ENCODE measurements around the gene RCSD1. TPM values are rescaled to one million over a fixed set of nuclear protein-coding genes. Genes with fewer than 3 reads are reported as not detected.

RCSD1 gene
- total RNA-seq, 1 experiment from 2014 or later, result 0.50 TPM

DNA sequence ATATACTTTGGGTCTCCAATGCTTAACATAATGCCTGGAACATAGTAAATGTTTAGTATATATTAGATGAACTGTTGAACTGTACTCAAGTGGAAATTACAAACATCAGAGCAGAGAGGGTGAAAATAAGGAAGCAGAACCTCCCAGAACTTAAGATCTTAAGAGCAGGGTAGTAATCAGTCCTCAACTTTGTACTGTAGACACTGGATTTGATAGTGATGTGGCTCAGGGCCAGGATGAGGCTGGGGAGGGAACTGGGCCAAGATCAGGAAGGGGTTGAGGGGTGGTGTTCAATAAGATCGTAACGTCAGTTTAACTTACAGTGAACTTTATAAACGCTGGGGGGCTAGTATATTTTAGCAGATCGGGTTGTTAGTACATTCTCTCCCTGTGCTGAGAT, 107.1 kb downstream of the RCSD1 start (continued):
- TF ChIP-seq, protein P1, sequence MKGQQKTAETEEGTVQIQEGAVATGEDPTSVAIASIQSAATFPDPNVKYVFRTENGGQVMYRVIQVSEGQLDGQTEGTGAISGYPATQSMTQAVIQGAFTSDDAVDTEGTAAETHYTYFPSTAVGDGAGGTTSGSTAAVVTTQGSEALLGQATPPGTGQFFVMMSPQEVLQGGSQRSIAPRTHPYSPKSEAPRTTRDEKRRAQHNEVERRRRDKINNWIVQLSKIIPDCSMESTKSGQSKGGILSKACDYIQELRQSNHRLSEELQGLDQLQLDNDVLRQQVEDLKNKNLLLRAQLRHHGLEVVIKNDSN (CRISPR knock-in tag; IDR thresholded peaks at IDR 0.05), result no peak
- TF ChIP-seq CBFB (CRISPR knock-in tag; IDR thresholded peaks at IDR 0.05; ENCODE audit: low read depth) (no peak), ZNF219 (CRISPR knock-in tag; IDR thresholded peaks at IDR 0.05; ENCODE audit: borderline replicate concordance) (no peak)

DNA sequence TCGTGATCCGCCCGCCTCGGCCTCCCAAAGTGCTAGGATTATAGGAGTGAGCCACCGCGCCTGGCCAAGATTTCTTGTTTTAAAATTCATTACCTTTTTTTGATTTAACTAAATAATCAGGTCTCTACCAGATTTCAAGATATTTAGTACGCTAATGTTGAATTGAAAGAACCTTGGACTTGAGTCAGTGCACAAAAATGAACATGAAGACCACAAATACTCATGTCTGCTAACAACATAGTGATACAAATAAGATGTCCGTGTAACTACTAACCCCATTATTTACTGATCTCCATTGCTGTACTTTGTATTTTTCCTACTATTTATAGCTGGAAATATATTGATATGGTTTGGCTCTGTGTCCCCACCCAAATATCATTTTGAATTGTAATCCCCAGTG, 108.1 kb downstream of the RCSD1 start:
- ATAC-seq, result no peak
- DNase-seq (ENCODE audit: low spot score), result no peak
- Mint-ChIP-seq H3K4me3 (no peak overlapping the region), H3K36me3 (peaks cover 19% of the 10 kb centered on the region), H3K9me3 (peaks cover 6% of the 10 kb centered on the region), H3K27ac (no peak overlapping the region), H3K4me1 (peaks cover 24% of the 10 kb centered on the region), H3K27me3 (ENCODE audit: low read depth) (no peaks in the 10 kb centered on the region)
- ChIA-PET POLR2A (no interaction called here), CTCF (no interaction called here)
- TF ChIP-seq NR2C2 (CRISPR knock-in tag; IDR thresholded peaks at IDR 0.05), result no peak
- no peak for TF ChIP-seq ZNF416 (CRISPR knock-in tag; IDR thresholded peaks at IDR 0.05)
- no peak for TF ChIP-seq FOXP1 (CRISPR knock-in tag; IDR thresholded peaks at IDR 0.05; ENCODE audit: borderline replicate concordance)
- no peak for TF ChIP-seq SMAD4 (CRISPR knock-in tag; IDR thresholded peaks at IDR 0.05)
- TF ChIP-seq, protein P2, sequence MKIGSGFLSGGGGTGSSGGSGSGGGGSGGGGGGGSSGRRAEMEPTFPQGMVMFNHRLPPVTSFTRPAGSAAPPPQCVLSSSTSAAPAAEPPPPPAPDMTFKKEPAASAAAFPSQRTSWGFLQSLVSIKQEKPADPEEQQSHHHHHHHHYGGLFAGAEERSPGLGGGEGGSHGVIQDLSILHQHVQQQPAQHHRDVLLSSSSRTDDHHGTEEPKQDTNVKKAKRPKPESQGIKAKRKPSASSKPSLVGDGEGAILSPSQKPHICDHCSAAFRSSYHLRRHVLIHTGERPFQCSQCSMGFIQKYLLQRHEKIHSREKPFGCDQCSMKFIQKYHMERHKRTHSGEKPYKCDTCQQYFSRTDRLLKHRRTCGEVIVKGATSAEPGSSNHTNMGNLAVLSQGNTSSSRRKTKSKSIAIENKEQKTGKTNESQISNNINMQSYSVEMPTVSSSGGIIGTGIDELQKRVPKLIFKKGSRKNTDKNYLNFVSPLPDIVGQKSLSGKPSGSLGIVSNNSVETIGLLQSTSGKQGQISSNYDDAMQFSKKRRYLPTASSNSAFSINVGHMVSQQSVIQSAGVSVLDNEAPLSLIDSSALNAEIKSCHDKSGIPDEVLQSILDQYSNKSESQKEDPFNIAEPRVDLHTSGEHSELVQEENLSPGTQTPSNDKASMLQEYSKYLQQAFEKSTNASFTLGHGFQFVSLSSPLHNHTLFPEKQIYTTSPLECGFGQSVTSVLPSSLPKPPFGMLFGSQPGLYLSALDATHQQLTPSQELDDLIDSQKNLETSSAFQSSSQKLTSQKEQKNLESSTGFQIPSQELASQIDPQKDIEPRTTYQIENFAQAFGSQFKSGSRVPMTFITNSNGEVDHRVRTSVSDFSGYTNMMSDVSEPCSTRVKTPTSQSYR (CRISPR knock-in tag; IDR thresholded peaks at IDR 0.05), result no peak
- no peak for TF ChIP-seq CBFB (CRISPR knock-in tag; IDR thresholded peaks at IDR 0.05; ENCODE audit: low read depth)
- TF ChIP-seq FOXK1 (CRISPR knock-in tag; IDR thresholded peaks at IDR 0.05), result no peak
- no peak for TF ChIP-seq NFYB (CRISPR knock-in tag; conservative IDR thresholded peaks at IDR 0.05; ENCODE audit: low read depth)
- TF ChIP-seq, protein P3, sequence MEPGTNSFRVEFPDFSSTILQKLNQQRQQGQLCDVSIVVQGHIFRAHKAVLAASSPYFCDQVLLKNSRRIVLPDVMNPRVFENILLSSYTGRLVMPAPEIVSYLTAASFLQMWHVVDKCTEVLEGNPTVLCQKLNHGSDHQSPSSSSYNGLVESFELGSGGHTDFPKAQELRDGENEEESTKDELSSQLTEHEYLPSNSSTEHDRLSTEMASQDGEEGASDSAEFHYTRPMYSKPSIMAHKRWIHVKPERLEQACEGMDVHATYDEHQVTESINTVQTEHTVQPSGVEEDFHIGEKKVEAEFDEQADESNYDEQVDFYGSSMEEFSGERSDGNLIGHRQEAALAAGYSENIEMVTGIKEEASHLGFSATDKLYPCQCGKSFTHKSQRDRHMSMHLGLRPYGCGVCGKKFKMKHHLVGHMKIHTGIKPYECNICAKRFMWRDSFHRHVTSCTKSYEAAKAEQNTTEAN (CRISPR knock-in tag; IDR thresholded peaks at IDR 0.05), result no peak

DNA sequence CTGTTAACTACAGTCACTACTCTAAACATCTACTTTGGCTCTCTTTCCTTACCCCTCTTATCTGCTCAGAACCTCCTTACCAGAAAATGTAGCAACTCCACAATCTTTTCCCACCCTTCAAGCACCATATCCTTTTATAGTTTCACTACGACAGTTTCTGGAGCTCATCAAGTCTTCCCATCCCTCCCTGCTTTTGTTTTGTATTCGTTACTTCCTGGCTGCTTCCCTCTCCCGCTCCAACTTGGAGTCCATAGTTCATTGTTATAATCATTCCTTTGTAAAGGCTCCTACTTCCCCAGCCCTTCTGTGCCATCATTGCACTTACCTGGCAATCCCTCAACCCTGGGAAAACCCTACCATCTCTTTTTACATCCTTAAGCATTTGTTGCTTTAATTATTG, 109.7 kb downstream of the RCSD1 start:
- Mint-ChIP-seq H3K36me3 (peaks cover 9% of the 10 kb centered on the region), H3K9me3 (peaks cover 6% of the 10 kb centered on the region), H3K4me3 (no peak overlapping the region), H3K27ac (peak overlapping the region; percentile 64), H3K27me3 (ENCODE audit: low read depth) (no peaks in the 10 kb centered on the region), H3K4me1 (peaks cover 31% of the 10 kb centered on the region)
- ChIA-PET CTCF (interaction anchor here (1.5 kb wide), 1 partner anchor 342 kb away, joined by 4 read pairs; no protein-coding TSS in a partner anchor), POLR2A (interaction anchor here (0.6 kb wide), 1 partner anchor 100 kb away, joined by 4 read pairs; no protein-coding TSS in a partner anchor)
- no peak for ATAC-seq
- TF ChIP-seq, protein P4, sequence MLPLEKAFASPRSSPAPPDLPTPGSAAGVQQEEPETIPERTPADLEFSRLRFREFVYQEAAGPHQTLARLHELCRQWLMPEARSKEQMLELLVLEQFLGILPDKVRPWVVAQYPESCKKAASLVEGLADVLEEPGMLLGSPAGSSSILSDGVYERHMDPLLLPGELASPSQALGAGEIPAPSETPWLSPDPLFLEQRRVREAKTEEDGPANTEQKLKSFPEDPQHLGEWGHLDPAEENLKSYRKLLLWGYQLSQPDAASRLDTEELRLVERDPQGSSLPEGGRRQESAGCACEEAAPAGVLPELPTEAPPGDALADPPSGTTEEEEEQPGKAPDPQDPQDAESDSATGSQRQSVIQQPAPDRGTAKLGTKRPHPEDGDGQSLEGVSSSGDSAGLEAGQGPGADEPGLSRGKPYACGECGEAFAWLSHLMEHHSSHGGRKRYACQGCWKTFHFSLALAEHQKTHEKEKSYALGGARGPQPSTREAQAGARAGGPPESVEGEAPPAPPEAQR (CRISPR knock-in tag; IDR thresholded peaks at IDR 0.05), result no peak
- TF ChIP-seq ZNF423 (CRISPR knock-in tag; IDR thresholded peaks at IDR 0.05) (no peak), NR3C1 (CRISPR knock-in tag; conservative IDR thresholded peaks at IDR 0.05; ENCODE audit: low read depth) (no peak)
- TF ChIP-seq, protein P5, sequence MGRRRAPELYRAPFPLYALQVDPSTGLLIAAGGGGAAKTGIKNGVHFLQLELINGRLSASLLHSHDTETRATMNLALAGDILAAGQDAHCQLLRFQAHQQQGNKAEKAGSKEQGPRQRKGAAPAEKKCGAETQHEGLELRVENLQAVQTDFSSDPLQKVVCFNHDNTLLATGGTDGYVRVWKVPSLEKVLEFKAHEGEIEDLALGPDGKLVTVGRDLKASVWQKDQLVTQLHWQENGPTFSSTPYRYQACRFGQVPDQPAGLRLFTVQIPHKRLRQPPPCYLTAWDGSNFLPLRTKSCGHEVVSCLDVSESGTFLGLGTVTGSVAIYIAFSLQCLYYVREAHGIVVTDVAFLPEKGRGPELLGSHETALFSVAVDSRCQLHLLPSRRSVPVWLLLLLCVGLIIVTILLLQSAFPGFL (CRISPR knock-in tag; IDR thresholded peaks at IDR 0.05; ENCODE audit: borderline replicate concordance), result no peak
- TF ChIP-seq, protein P3 (CRISPR knock-in tag; IDR thresholded peaks at IDR 0.05), result no peak
- TF ChIP-seq, protein P6, sequence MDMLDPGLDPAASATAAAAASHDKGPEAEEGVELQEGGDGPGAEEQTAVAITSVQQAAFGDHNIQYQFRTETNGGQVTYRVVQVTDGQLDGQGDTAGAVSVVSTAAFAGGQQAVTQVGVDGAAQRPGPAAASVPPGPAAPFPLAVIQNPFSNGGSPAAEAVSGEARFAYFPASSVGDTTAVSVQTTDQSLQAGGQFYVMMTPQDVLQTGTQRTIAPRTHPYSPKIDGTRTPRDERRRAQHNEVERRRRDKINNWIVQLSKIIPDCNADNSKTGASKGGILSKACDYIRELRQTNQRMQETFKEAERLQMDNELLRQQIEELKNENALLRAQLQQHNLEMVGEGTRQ (CRISPR knock-in tag; IDR thresholded peaks at IDR 0.05), result no peak
- TF ChIP-seq, protein P7, sequence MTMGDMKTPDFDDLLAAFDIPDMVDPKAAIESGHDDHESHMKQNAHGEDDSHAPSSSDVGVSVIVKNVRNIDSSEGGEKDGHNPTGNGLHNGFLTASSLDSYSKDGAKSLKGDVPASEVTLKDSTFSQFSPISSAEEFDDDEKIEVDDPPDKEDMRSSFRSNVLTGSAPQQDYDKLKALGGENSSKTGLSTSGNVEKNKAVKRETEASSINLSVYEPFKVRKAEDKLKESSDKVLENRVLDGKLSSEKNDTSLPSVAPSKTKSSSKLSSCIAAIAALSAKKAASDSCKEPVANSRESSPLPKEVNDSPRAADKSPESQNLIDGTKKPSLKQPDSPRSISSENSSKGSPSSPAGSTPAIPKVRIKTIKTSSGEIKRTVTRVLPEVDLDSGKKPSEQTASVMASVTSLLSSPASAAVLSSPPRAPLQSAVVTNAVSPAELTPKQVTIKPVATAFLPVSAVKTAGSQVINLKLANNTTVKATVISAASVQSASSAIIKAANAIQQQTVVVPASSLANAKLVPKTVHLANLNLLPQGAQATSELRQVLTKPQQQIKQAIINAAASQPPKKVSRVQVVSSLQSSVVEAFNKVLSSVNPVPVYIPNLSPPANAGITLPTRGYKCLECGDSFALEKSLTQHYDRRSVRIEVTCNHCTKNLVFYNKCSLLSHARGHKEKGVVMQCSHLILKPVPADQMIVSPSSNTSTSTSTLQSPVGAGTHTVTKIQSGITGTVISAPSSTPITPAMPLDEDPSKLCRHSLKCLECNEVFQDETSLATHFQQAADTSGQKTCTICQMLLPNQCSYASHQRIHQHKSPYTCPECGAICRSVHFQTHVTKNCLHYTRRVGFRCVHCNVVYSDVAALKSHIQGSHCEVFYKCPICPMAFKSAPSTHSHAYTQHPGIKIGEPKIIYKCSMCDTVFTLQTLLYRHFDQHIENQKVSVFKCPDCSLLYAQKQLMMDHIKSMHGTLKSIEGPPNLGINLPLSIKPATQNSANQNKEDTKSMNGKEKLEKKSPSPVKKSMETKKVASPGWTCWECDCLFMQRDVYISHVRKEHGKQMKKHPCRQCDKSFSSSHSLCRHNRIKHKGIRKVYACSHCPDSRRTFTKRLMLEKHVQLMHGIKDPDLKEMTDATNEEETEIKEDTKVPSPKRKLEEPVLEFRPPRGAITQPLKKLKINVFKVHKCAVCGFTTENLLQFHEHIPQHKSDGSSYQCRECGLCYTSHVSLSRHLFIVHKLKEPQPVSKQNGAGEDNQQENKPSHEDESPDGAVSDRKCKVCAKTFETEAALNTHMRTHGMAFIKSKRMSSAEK (CRISPR knock-in tag; IDR thresholded peaks at IDR 0.05; ENCODE audit: borderline replicate concordance), result no peak
- TF ChIP-seq, protein P8, sequence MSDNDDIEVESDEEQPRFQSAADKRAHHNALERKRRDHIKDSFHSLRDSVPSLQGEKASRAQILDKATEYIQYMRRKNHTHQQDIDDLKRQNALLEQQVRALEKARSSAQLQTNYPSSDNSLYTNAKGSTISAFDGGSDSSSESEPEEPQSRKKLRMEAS (CRISPR knock-in tag; IDR thresholded peaks at IDR 0.05), result no peak
- no peak for DNase-seq (ENCODE audit: low spot score)

All from WTC11 (cell line).